Uterus (tissue), 4 donors: ENCODE results near the gene CD28. TPM values are rescaled to one million over a fixed set of nuclear protein-coding genes. Genes with fewer than 3 reads are reported as not detected.

ENCODE experiments used
- DNase-seq, 2 donors: peaks; one replicate each; pipeline ENCODE4 v3.0.0-alpha.2; 2019 to 2020
- H3K27ac ChIP-seq, 2 donors: fragments of 200-600 bp; sonication (generic); 1 replicate in 1 of 2; 2 replicates in 1 of 2; pipeline ENCODE4 v1.5.1; 2016 to 2018
- H3K27me3 ChIP-seq, 2 donors: fragments of 200-600 bp; sonication (generic); one replicate each; pipeline ENCODE4 v1.5.1; 2018 to 2019; ENCODE audit warnings: control low read depth in 1 of 2
- H3K36me3 ChIP-seq, 2 donors: fragments of 200-600 bp; sonication (generic); one replicate each; pipeline ENCODE4 v1.5.1; 2019; ENCODE audit warnings: control low read depth in 1 of 2
- H3K4me1 ChIP-seq, 2 donors: fragments of 200-600 bp; sonication (generic); one replicate each; pipeline ENCODE4 v1.5.1; 2018 to 2019; ENCODE audit warnings: control low read depth in 1 of 2
- H3K4me3 ChIP-seq, 2 donors: fragments of 200-600 bp; sonication (generic); 1 replicate in 1 of 2; 2 replicates in 1 of 2; pipeline ENCODE4 v1.5.1; 2018 to 2019; ENCODE audit warnings: mild to moderate bottlenecking in 1 of 2
- H3K9me3 ChIP-seq, 2 donors: fragments of 200-600 bp; sonication (generic); one replicate each; pipeline ENCODE4 v1.5.1; 2019; ENCODE audit warnings: control low read depth in 1 of 2
- POLR2A ChIP-seq, 2 donors: fragments of 450-650 bp; IDR thresholded peaks; one replicate each; pipeline ENCODE4 v1.6.1; 2016; ENCODE audit warnings: antibody characterized with exemption in 2 of 2, mild to moderate bottlenecking in 1 of 2, moderate library complexity in 1 of 2
- intact Hi-C: fragments of 100-400 bp; cut with DNase I; formaldehyde crosslinking; loops from one replicate; pipeline ENCODE4 v1.15.1; 2023; ENCODE audit warnings: low total_unique reads
- total RNA-seq, 4 donors: library from RNA; depleted of rRNA in 3 of 4; stranded (reverse); fragments of >200 nt in 3 of 4; gene quantifications; one replicate each; pipeline versions ENCODE4 v1.1.0 to v1.2.4, GENCODE V29; 2014 to 2023
- TF ChIP-seq, protein P1 (sequence below), 4 experiments: fragments of 200-600 bp in 2 of 4; fragments of 450-650 bp in 2 of 4; sonication (generic) in 2 of 4; IDR thresholded peaks; one replicate each; pipeline ENCODE4 v1.5.1; 2016 to 2019; ENCODE audit warnings: antibody characterized with exemption in 4 of 4, mild to moderate bottlenecking in 2 of 4, moderate library complexity in 1 of 4
- donor health status: DM: yes; HTN: yes; CAD: no.

The CD28 gene
- total RNA-seq, 4 donors from 2014 or later: 0.49 to 7.4 (median 1.5) TPM; not detected in 1

DNA sequence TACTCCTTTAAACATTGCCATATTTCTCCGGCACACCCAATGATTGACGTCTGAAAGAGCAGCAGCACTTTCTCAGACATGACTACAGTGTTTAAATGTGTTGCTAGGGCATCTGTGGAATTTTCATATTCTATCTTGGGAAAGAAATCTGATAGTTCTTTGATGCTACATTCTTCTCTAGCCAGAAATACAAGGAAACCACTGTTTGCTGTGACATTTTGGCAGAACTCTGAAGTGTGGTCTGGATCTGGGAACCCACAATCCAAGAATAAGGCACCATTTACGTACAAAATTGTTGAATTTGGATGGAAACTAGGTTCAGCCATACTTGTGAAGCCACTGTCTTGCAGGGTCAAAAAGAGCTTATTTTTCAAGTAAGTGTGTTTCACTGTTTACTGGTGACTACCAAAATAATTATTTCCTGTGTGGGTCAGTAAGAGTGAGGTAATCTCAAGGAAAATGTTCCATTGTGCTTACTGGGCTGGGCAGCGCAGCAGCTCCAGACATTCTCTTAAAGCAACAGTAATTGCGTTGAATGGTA, 21.3 kb upstream of the CD28 start:
- TF ChIP-seq POLR2A (IDR thresholded peaks at IDR 0.05): no peak
- TF ChIP-seq, protein P1, sequence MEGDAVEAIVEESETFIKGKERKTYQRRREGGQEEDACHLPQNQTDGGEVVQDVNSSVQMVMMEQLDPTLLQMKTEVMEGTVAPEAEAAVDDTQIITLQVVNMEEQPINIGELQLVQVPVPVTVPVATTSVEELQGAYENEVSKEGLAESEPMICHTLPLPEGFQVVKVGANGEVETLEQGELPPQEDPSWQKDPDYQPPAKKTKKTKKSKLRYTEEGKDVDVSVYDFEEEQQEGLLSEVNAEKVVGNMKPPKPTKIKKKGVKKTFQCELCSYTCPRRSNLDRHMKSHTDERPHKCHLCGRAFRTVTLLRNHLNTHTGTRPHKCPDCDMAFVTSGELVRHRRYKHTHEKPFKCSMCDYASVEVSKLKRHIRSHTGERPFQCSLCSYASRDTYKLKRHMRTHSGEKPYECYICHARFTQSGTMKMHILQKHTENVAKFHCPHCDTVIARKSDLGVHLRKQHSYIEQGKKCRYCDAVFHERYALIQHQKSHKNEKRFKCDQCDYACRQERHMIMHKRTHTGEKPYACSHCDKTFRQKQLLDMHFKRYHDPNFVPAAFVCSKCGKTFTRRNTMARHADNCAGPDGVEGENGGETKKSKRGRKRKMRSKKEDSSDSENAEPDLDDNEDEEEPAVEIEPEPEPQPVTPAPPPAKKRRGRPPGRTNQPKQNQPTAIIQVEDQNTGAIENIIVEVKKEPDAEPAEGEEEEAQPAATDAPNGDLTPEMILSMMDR (IDR thresholded peaks at IDR 0.05): no peak
- Histone ChIP-seq H3K36me3 (no peaks in the 10 kb centered on the region), H3K27ac (peak overlapping the region; percentile 67 to 72), H3K9me3 (no peaks in the 10 kb centered on the region), H3K4me1 (peaks cover 0 to 4% of the 10 kb centered on the region in 2 donors), H3K27me3 (no peaks in the 10 kb centered on the region), H3K4me3 (no peak overlapping the region)
- no peak for DNase-seq
- intact Hi-C loops: no loop called here

DNA sequence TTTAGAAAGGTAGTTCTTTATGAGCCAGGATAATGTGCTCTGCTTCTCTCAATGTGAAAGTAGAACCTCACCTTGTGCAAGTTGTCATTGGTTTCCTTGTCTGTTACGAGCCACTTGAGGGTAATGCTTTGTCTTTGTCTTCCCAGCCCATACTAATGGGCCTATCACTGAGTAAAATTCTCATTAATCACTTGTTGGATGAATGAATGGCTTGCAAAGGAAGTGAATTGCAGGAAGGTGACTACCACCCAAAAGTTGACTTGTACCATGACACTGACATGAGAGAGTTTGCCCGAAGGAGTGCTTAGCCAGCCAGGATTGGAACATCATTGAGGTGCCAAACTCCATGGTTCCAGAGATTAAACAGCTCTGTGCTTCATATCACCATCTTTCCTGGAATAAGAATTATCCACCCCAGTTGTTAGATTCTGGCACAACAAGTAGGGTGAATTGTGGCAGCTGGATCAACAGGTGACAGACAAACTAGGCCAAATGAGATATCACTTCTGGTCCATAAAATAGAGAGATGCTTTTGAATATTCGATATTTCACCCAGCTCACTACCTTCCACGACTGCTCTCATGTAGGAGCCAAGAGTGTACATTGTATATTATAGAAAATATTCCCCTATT, 20.5 kb upstream of the CD28 start:
- Histone ChIP-seq H3K4me3 (no peak overlapping the region), H3K36me3 (no peaks in the 10 kb centered on the region), H3K9me3 (no peaks in the 10 kb centered on the region), H3K27me3 (no peaks in the 10 kb centered on the region), H3K4me1 (peaks cover 0 to 4% of the 10 kb centered on the region in 2 donors), H3K27ac (peak overlapping the region; percentile 67 to 72)
- intact Hi-C loops: no loop called here
- TF ChIP-seq, protein P1 (IDR thresholded peaks at IDR 0.05): no peak
- DNase-seq: no peak

DNA sequence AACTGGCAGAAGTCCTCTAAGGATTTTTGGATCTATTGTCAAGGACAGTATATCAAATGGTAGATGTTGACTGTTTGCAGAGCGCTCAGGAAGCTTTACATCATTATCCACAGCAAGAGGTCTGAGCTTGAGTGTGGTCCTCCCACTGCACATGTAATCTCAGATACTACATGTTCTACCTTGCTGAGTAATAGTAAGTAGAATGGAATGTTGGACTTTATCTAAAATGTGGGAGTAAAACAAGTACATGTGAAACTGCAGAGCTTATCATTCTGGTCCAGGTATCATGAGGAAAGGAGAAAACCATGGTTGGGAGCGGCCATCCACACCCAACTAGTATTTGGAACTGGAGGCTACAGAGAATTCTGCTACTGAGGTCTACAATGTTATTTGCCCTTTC, 19.3 kb upstream of the CD28 start:
- intact Hi-C loops: no loop called here
- no peak for DNase-seq
- H3K27me3 ChIP-seq: no peaks in the 10 kb centered on the region
- H3K36me3 ChIP-seq: no peaks in the 10 kb centered on the region
- H3K9me3 ChIP-seq: no peaks in the 10 kb centered on the region
- no peak overlapping the region for H3K27ac ChIP-seq
- H3K4me3 ChIP-seq: no peak overlapping the region
- TF ChIP-seq, protein P1 (IDR thresholded peaks at IDR 0.05): no peak
- no peak for TF ChIP-seq POLR2A (IDR thresholded peaks at IDR 0.05)
- no peaks in the 10 kb centered on the region for H3K4me1 ChIP-seq

DNA sequence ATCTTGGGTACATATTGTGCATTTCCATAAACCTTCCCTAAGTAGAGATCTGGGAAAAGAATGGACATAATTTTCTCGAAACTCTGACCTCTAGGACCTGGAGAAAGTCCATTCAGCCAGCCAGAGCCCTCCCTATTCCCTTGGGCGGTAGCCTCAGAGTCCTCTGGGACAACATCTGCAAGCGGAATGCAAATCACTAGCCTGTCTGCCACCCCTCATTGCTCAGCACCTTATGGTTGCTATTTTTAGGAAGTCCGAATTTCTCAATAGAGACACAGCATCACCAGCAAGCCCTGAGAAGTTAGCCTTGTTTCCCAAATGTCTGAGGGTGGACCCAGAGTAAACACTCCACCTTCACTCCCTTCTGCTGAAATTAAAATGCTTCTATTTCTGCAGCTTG, 17.6 kb upstream of the CD28 start:
- H3K9me3 ChIP-seq: no peaks in the 10 kb centered on the region
- TF ChIP-seq POLR2A (IDR thresholded peaks at IDR 0.05): no peak
- TF ChIP-seq, protein P1 (IDR thresholded peaks at IDR 0.05): no peak

DNA sequence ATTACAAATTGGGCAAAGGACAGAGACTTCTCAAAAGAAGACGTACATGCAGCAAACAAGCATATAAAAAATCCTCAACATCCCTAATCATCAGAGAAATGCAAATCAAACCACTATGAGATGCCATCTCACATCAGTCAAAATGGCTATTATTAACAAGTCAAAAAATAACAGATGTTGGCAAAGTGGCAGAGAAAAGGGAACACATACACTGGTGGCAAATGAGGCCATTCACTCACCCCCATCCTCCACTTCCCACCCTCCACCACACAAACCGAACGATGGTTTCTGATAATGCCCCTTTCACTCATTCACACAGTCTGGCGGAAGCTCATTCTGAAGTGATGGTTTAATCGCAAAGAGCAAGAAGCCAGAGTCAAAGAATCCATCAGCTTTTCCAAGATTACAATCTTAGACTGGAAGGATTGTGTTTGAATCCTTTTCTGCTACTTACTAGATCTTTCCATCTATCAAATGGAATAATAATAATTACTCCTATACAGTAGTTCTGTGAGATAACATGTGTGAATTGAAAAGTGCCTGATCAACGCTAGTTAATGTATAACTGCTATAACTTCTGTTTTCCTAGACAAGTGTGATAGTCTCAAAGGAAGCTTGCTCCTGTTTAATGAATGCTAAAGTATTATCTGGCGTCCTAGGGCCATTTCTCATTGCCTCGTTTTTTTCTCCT, 16.9 kb upstream of the CD28 start:
- no peak for TF ChIP-seq POLR2A (IDR thresholded peaks at IDR 0.05)
- TF ChIP-seq, protein P1 (IDR thresholded peaks at IDR 0.05): no peak

More for the DNA sequence above, 17.6 kb upstream of the CD28 start:
- Histone ChIP-seq H3K27me3 (no peaks in the 10 kb centered on the region), H3K36me3 (no peaks in the 10 kb centered on the region), H3K27ac (no peak overlapping the region), H3K4me1 (no peaks in the 10 kb centered on the region), H3K4me3 (no peak overlapping the region)
- peak; percentile 35 to 43 for DNase-seq
- intact Hi-C loops: no loop called here

More for the DNA sequence above, 16.9 kb upstream of the CD28 start:
- no peaks in the 10 kb centered on the region for H3K36me3 ChIP-seq
- no peaks in the 10 kb centered on the region for H3K9me3 ChIP-seq
- H3K27ac ChIP-seq: no peak overlapping the region
- no peaks in the 10 kb centered on the region for H3K27me3 ChIP-seq
- H3K4me1 ChIP-seq: no peaks in the 10 kb centered on the region
- no peak overlapping the region for H3K4me3 ChIP-seq
- intact Hi-C loops: no loop called here
- DNase-seq: no peak
